Stimulated activated CD8-positive, alpha-beta memory T cell treated with anti-CD3 and anti-CD28 coated beads, Interleukin-2, amount 100 ng/mL, for 1 hour (primary cell): ENCODE results near the gene NMRK2.
"Not testable (repeated sequence)": the region's sequence is repeated elsewhere in the genome, so short reads cannot be mapped to it uniquely, and the experiment has no call there.

Experiments used
- DNase-seq, 2 donors: peaks; one replicate each; pipeline ENCODE4 v3.0.0-alpha.2; 2020; ENCODE audit warnings: low read depth in 2 of 2

The NMRK2 gene, protein sequence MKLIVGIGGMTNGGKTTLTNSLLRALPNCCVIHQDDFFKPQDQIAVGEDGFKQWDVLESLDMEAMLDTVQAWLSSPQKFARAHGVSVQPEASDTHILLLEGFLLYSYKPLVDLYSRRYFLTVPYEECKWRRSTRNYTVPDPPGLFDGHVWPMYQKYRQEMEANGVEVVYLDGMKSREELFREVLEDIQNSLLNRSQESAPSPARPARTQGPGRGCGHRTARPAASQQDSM

DNA sequence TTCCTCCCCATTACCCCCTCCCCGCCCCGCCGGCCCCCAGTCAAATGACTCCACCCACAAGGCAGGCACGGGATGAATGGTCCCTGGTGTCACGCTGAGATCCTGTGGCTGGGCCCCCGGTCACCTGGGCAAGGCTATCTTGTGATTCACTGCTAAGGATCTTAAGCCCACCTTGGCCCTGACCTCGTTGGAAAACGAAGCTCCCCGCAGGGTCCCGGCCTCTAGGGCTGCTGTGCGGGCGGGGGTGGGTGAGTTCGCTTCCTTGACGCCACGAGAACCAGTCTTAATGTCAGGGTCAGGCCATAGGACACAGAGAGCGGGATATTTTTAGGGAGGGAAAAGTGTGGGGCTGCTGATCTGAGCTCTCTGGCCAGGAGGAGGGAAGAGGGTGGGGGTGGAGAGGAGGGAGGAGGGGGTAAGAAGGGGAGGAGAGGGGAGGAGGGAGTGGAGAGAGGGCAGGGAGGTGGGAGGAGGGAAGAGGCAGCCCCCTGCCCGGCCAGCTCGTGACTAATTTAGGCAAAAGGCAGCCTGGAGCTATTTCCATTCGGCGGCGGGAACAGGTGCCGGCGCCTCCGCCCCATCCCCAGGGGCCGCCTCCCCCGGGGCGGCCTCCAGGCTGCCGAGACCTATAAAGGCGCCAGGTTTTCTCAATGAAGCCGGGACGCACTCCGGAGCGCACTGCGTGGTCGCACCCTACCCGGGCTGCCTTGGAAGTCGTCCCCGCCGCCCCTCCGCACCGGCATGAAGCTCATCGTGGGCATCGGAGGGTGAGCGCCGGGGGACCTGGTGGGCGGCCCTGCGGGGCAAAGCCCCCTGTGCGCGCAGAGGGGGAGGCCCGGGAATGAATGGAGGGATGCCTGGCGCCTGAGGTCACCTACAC lies at the start of gene NMRK2:
TSS of gene NMRK2 (plus strand) at position 139 of the 880 bp plus-strand sequence. CDS start at position 742, 603 bp downstream.
- no peak for DNase-seq

DNA sequence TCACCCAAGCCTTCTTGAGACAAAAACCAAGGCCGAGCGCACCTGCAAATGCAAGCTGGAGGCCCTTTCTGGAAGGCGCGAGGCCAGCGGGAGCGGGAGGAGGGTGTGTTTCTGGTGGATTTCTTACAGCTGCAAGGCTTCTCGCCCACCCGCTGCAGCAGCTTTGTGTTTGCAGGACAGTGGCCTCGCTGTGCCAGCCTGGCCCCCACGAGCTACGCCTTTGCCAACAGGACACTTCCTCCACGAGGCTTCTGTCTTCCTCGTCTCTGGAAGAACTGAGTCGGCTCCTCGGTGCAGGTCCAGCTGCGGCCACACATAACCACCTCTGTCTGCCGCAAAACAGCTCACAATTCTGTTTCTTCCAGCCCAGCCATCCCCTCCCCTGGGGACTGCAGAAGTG lies 42.3 kb upstream of the NMRK2 start:
- DNase-seq: no peak

- no peak for DNase-seq
Measured at GRCh38 chr19:3893509-3894179, 39.2 kb upstream of the NMRK2 start.

DNA sequence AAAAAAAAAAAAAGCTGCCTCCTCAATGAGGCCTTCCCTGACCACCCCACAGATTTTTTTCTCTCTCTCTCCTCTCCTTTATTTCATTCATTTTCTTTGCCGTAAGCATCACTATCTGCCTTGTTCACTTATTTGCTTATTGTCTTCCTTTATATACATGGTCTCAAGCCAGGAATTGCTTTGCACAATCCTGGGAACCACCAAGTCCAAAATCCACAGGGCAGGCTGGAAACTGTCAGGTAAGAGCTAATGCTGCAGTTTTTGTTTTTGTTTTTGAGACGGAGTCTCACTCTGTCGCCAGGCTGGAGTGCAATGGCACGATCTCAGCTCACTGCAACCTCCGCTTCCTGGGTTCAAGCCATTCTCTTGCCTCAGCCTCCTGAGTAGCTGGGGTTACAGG lies 37.9 kb upstream of the NMRK2 start:
- DNase-seq: not testable (repeated sequence)

- no peak for DNase-seq
Measured at GRCh38 chr19:3895788-3896187, 37.1 kb upstream of the NMRK2 start.

DNA sequence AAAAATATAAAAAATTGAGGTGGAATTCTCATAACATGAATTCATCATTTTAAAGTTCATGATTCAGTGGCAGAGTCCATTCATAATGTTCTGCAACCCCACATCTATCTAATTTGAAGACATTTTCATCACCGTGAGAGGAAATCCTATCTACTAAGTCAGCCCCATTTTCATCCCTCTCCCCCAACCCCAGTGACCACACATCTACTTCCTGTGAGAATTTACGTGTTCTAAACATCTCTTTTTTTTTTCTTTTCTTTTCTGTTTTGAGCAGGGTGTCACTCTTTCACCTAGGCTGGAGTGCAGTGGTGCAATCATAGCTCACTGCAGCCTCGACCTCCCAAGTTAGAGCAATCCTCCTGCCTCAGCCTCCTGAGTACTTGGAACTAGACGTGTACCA lies 34.9 kb upstream of the NMRK2 start:
- DNase-seq: no peak

DNA sequence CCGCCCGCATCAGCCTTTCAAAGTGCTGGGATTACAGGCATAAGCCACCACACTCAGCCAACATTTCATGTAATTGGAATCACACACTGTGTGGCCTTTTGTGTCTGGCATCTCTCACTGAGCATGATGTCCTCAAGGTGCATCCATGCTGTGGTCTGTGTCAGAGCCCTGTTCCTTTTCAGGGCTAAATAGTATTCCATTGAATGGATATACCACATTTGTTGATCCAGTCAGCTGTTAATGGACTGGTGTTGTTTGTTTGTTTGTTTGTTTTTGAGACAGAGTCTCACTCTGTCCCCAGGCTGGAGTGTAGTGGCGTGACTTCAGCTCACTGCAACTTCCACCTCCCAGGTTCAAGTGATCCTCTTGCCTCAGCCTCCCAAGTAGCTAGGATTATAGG lies 34.4 kb upstream of the NMRK2 start:
- DNase-seq: no peak

- DNase-seq: no peak
Measured at GRCh38 chr19:3899531-3900294, 33.2 kb upstream of the NMRK2 start.

DNA sequence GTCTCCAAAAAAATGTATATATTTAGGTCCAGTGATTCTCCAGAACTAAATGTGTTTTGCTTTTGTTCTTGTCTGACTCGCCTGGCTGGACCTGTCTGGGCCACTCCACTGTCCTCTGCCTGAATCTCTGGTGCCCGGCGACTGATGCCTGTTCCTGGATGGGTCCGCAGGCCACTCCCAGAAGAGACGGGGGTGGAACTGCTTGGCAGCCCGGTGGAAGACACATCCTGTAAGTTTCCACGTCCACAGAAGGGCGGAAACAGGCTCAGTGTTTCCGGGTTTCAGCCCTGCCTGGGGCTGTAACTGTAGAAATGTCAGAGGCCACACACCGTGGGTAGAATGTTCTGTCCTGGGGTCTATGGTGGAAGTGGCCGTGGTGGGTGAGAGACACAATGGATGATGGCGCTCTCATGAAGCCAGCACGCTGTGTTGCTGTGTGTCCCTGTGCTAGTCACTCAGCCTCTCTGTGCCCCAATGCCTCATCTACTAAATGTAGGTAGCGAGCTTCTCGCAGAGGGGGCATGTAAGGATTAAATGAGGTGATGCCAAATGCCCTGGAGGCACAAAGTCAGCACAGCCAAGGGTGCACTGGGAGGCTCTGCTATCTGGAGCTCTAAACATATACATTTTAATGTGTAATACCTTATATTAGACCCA lies 30.4 kb upstream of the NMRK2 start:
- DNase-seq: no peak

DNA sequence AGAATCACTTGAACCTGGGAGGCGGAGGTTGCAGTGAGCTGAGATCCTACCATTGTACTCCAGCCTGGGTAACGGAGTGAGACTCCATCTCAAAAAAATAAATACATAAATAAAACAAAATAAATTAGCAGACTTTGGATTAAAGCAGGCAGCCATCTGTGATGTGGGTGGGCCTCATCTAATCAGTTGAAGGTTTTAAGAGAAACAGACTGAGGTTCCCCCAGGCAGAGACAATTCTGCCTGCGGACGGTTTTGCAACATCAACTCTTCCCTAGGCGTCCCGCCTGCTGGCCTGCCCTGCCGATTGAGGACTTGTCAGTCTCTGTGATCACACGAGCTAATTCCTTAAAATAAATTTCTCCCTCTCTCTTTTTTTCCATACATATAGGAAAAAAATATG lies 28.6 kb upstream of the NMRK2 start:
- DNase-seq: no peak

- DNase-seq: no peak
Measured at GRCh38 chr19:3907626-3908265, 25.1 kb upstream of the NMRK2 start.

GRCh38 chr19:3908266-3909054 lies 24.4 kb upstream of the NMRK2 start:
- DNase-seq: no peak

- DNase-seq: no peak
Measured at GRCh38 chr19:3910105-3910504, 22.8 kb upstream of the NMRK2 start.

DNA sequence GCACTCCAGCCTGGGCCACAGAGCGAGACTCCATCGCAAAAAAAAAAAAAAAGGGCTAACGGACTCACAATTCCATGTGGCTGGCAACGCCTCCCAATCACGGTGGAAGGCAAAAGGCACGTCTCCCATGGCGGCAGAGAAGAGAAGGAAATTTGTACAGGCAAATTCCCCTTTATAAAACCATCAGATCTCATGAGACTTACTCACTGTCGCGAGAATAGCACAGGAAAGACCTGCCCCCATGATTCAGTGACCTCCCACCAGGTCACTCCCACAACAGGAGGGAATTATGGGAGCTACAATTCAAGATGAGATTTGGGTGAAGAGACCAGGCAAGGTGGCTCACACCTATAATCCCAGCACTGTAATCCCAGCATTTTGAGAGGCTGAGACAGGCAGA lies 18.7 kb upstream of the NMRK2 start:
- no peak for DNase-seq

DNA sequence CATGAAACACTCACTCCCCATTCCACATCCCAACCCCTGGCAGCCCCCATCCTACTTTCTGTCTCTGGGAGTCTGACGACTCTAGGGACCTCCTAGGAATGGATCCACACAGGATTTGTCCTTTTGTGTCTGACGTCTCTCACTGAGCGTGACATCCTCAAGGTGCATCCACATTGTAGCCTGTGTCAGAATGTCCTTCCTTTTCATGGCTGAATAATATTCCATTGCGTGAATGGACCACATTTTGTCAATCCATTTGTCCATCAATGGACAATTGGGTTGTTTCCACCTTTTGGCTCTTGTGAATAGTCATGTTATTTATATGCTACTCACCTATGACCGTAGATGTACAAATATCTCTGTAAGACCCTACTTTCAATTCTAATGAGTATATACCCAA lies 16.8 kb upstream of the NMRK2 start:
- DNase-seq: no peak

DNA sequence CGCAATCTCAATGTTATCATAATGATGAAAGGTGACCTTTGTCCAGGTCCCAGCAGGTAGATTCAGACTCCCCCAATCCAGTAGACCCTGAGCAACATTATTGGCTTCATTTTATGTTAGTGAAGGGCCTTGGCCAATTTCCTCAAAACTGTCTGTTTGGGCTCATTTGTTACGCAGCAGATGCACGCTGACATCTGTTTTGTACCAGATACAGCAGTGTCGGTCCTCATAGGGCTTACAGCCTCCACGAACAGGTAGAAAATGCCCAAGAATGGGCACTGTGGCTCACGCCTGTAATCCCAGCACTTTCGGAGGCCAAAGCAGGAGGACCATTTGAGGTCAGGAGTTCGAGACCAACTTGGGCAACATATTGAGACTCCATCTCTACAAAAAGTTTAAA lies 13.1 kb upstream of the NMRK2 start:
- DNase-seq: no peak

GRCh38 chr19:3923096-3923758 lies 9.6 kb upstream of the NMRK2 start:
- no peak for DNase-seq

GRCh38 chr19:3923912-3924311 lies 9.0 kb upstream of the NMRK2 start:
- DNase-seq: no peak

- no peak for DNase-seq
Measured at GRCh38 chr19:3931041-3931440, 1.8 kb upstream of the NMRK2 start.
